ENCODE results near the gene MEGF6. TPM values are rescaled to one million over a fixed set of nuclear protein-coding genes. Genes with fewer than 3 reads are reported as not detected.

The MEGF6 gene
- total and polyA plus RNA-seq, 2 donors (not counting 1 experiment from before 2014, with no cell fraction given), result 43.2 to 77.3 TPM

- no peak for TF ChIP-seq CTCF (IDR thresholded peaks at IDR 0.05)
- no peak for TF ChIP-seq EZH2 (IDR thresholded peaks at IDR 0.05; ENCODE audit: borderline replicate concordance, insufficient read depth, low read depth, low read length, poor library complexity, severe bottlenecking)
- intact Hi-C loops (cut with micrococcal nuclease), result loop anchor here (1.0 to 10.0 kb wide), 9 partner anchors 26 to 1210 kb away; partner anchors contain the start of genes C1orf174, CEP104, DFFB and LRRC47
- Histone ChIP-seq H3K79me2 (ENCODE audit: control insufficient read depth, insufficient read depth, low read length) (peaks cover 12% of the 10 kb centered on the region), H3K9ac (ENCODE audit: low read length) (peak within 1 kb of the TSS; percentile 89), H3K36me3 (replicated peaks in 1 of 2; ENCODE audit: control extremely low read depth in 1 of 2, control insufficient read depth in 1 of 2, extremely low read depth in 1 of 2, insufficient read depth in 2 of 2, low read length in 1 of 2) (peaks cover 0 to 23% of the 10 kb centered on the region in 2 experiments), H3K4me3 (ENCODE audit: control extremely low read depth in 1 of 5, extremely low read depth in 1 of 5, insufficient read depth in 1 of 5, low read depth in 2 of 5, low read length in 4 of 5) (peak within 1 kb of the TSS; percentile 58 to 97 (median 88)), H3K4me1 (ENCODE audit: control insufficient read depth in 2 of 2, insufficient read depth in 2 of 2, low read length in 2 of 2) (peaks cover 18 to 29% of the 10 kb centered on the region in 2 donors), H3K27ac (ENCODE audit: low read length in 2 of 2) (peak within 1 kb of the TSS; percentile 63 to 71), H4K20me1 (ENCODE audit: control insufficient read depth, insufficient read depth, low read length, poor library complexity, severe bottlenecking) (peaks cover 5% of the 10 kb centered on the region), H3K9me3 (ENCODE audit: control extremely low read depth in 1 of 3, control insufficient read depth in 2 of 3, insufficient read depth in 1 of 3, low read length in 2 of 3) (no peaks in the 10 kb centered on the region), H2AFZ (ENCODE audit: insufficient read depth, low read depth, low read length, poor library complexity, severe bottlenecking) (peak within 1 kb of the TSS; percentile 98), H3K4me2 (replicated peaks; ENCODE audit: low read depth, low read length, poor library complexity, severe bottlenecking) (peak within 1 kb of the TSS; percentile 94), H3K27me3 (replicated peaks in 1 of 4; ENCODE audit: control extremely low read depth in 1 of 4, control insufficient read depth in 3 of 4, insufficient read depth in 4 of 4, low read length in 3 of 4) (no peaks in the 10 kb centered on the region)
- peaks cover 48% of the 10 kb centered on the region for H3K4me1 Mint-ChIP-seq
- no peaks in the 10 kb centered on the region for H3K27me3 Mint-ChIP-seq
- H3K4me3 Mint-ChIP-seq, result peak within 1 kb of the TSS; percentile 93
- under 1% methylated on average over 108 of the region's 108 CpGs for WGBS (ENCODE audit: insufficient coverage)
- H3K9me3 Mint-ChIP-seq (ENCODE audit: insufficient read depth), result no peaks in the 10 kb centered on the region
- DNase-seq (peak; percentile 99), ATAC-seq (ENCODE audit: low read depth) (peak; percentile 98)
- CTCF ChIA-PET, result interaction anchor here (1.1 to 1.7 kb wide), 3 partner anchors 9 to 59 kb away, joined by 3 to 6 read pairs (median 6); no protein-coding TSS in a partner anchor
- POLR2A ChIA-PET, result interaction anchor here (0.6 kb wide), 1 partner anchor 276 kb away, joined by 3 read pairs; the partner anchor contains the start of gene C1orf174
- peak within 1 kb of the TSS; percentile 92 for H3K27ac Mint-ChIP-seq
Observed at GRCh38 chr1:3624200-3625136, 13.2 kb upstream of the MEGF6 start, which contains the start of gene TPRG1L. TPRG1L (plus strand) TSS chr1:3625015; CDS start chr1:3625073, 58 bp downstream.
